GM18508 (cell line): ENCODE results near the gene TRIM9.
"Not testable (repeated sequence)": the region's sequence is repeated elsewhere in the genome, so short reads cannot be mapped to it uniquely, and the experiment has no call there.

Source experiments
- ATAC-seq: cut with Tn5 transposase; IDR thresholded peaks from one replicate; pipeline ENCODE4 v1.9.1; 2021; ENCODE audit warnings: moderate number of reproducible peaks; ENCODE audit not compliant: insufficient read depth, unreplicated experiment

TRIM9 gene

DNA sequence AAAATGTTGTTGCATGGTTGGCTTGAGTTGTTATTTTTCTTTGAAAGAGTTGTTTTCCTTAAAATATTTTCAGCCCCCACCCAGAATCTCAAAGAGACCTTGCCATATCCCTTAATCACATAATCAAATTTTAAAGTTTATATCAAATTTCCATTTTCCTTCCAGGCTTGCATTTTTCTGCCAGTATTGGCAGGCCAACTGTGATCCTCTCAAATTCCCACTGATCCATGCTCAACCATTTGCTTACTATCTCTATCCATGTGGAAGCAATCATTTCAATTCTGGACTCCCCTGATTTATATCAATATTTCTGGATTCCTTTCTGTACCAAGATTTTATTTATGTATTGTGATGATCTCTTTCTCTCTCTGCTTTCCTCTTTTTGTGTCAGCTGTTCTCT is 86.5 kb downstream of the TRIM9 start:
- no peak for ATAC-seq

DNA sequence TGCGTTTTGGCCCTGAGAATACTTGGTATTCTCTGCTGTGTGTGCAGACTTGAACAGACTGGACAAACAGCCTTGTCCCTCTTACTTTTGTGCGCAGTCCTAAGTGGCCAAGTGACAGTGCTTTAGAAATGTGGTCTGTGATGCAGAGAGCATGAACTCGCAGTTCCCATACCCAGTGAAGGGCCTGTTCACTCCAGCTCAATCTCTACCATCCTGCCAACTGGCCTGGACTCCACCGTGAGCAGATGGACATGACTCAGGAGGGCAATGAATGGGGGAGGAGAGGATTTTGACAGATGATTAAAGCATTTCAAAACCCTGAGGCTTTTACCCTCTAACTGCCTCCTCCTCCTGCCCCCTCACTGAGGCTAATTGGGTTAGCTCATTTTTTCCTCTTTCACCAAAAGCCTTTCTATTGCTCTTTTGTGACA is 88.1 kb downstream of the TRIM9 start:
- no peak for ATAC-seq

DNA sequence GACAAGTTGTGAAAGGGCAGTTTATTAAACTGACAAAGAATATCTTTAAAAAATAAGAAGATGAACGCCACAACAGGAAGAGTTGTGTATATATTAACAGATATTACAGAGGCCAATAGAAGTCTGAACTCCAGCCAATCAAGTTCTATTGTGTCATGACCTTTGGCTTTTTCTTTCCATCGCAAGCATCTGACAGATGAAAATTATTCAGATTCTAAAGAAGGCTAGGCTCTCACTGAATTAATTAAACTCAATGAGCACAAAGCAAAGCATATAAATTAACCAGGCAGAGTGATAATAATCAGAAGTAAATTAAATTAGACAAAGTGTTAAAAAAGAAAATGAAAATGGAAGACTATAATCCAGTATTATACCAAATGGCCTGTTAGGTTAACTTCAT is 88.6 kb downstream of the TRIM9 start:
- ATAC-seq, result no peak

DNA sequence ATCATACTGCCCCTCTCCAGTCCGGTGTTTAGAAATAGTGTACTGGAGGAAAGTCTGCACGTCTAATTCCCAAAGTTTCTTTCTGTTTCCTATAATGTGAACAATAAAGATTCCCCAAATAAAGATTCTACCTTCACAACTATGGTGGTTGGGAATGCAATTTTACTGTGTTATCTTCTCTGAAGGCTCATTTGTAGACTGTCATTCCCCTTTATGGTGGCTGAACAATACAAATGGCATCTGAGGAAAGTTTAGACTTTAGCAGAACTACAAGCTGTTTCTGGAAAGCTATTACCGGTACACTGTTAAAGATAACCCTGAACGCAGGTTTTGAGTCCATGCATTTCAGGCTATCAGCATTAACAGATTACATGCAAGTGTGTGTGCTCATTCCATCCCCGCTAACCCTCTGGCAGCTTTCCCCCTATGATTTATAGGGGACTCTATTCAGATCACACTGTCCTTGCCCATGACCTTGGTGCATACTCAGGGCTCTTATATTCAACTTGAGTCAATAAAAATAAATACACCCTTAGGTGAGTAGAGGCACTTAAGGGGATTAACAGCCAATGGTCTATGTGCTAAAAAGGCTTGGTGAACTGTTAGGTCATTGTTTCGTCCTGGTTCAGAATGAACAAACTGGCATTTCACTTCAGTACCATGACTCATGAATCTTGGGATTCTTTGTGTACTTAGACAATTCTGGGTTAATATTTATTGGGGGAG is 89.9 kb downstream of the TRIM9 start:
- no peak for ATAC-seq

DNA sequence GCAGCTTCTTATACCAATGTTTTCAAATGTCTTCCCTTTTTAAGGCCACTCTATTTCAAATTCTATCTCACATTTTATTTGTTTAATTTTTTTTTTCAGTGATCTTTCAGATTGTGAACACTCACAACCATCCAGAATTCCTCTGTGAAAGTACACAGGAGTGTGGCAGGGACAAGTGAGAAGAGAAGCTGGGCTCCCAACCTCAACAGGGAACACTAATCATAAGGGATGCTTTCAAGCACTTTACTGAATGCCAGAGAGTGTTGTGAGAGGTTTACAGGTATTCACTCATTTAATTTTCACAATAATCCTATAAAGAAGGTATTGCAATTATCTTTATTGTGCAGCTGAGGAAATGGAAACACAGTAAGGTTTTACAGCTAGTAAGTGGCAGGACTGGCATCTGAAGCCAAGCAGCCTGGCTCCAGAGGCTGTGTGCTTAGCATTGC is 90.5 kb downstream of the TRIM9 start:
- no peak for ATAC-seq

DNA sequence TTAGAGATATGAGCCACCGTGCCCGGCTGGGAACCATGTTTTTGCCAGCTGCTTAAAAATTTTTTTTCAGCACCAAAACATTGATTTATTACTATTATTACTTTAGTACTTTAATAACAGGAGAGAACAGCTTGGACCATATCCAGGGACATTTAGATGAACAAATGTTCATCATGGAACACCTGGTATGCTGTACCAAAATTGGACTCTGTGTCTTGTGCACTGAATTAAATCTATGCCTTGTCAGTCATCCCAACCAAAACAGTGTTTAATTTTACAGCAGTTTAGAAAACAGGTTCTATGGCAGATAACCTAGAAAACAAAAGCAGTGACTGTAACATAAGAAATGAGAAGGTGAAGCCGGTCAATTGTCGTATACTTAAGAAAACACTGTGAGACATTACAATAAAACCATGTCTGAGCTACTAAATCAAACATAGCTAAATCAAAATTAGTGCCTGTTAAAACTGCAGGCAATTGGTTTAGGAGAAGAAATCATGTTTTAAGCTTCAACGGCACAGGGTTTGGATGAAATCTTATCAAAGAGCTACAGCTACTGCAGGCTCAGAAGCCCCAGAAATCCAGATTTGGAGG is 92.4 kb downstream of the TRIM9 start:
- ATAC-seq, result no peak

DNA sequence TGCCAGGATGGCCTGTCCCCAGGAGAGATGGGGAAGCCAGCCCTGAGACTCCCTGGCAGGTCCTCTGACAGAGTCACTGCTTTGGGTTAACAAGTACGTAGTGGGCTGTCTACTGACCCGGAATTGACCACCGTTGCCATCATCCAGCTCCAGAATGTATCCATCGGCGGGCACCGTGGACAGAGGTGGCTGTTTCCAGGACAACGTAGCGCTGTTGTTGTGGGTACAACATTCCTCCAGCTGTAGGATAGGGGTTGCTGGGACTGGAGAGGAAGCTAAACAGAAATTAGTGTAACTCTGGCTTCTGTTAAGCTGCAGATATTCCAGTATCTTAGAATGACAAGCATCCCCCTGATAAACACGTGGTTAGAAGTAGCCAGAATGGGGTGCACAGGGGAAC is 94.3 kb downstream of the TRIM9 start:
- ATAC-seq, result no peak

DNA sequence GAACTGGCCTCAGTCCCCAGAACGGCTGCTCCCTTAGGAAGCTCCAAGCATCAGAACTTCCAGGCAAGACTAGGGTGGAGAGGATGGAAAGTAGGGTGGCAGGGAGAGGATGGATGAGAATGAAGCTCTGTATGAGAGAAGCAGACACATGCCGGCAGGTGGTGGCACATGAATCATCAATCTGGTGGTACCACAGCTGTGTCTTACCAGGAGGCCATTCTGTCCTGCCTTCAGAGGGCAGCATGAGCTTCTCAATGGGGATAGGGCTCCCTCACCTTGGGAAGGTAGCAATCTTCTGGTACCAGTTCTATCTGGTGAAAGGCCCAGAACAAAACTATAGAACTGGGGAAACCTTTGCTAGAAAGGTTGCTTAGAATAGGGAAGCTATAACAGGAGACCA is 95.2 kb downstream of the TRIM9 start:
- ATAC-seq, result no peak

DNA sequence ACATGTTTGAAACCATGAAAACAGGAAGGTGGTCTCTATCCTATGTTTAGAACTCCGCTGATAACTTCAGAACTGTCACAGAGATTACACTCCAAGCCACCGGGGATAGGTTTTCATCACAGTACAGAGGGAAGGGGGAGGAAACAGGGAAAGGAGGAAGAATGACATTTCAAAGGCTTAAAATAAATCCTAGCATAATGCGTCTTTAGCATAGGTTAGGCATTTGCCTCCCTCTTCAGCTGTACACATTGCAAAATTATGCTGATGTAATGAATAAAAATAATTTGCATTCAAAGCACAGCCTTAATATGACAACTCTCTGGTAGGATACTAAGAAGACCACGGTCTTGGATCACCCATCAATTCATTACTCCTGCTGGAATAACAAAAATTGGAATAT is 96.3 kb downstream of the TRIM9 start:
- ATAC-seq, result no peak

DNA sequence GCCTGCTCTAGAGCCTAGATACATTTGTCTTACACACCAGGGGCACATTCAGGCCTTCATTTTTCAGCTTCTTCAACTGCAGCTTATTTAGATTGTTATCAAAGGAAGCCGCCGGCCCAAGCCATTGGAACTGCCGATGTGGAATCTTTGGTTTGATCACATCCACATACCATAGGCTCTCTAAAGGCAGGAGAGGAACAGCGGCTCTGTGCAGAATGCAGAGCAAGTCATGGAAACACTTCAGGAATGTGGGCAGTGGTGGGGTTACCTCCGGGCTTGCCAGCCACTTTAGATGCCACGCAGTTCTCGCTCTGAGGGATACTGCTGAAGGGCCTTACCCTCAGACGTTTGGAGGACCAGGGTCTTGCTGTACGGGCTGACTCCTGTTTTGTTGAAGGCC is 97.2 kb downstream of the TRIM9 start:
- ATAC-seq, result no peak

DNA sequence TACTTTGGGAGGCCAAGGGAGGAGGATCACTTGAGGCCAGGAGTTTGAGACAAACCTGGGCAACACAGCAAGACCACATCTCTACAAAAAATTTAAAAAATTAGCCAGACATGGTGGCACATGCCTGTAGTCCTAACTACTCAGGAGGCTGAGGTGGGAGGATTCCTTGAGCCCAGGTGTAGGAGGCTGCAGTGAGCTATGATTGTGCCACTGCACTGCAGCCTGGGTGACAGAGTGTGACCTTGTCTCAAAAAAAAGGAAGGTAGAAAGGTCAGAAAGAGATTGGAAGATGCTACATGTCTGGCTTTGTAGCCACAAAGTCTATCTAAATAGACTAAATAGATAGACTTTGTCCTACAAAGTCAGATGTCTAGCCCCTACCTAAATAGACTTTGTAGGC is 100.7 kb downstream of the TRIM9 start:
- not testable (repeated sequence) for ATAC-seq

DNA sequence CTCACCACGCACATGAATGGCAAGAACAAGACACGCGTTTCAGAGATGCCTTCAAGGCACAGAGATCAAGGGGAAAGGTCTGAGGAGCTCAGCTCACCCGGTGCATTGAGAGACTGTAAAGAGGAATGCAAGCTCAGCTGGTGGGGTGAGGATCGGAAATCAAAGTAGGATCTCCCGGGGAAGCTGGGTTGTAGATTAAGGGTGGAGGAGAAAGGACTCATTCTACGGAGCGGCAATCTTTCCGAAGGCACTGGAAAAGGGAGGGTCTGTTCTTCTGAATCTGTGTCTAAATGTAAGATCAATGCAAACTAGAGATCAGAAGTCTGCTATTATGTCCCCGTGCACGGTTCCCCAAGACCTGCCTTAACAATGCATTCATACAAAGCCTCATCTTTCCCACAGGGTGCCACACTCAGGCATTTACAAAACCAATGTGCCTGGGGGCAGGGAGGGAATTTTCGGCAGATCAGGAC is 109.0 kb downstream of the TRIM9 start:
- ATAC-seq, result no peak

DNA sequence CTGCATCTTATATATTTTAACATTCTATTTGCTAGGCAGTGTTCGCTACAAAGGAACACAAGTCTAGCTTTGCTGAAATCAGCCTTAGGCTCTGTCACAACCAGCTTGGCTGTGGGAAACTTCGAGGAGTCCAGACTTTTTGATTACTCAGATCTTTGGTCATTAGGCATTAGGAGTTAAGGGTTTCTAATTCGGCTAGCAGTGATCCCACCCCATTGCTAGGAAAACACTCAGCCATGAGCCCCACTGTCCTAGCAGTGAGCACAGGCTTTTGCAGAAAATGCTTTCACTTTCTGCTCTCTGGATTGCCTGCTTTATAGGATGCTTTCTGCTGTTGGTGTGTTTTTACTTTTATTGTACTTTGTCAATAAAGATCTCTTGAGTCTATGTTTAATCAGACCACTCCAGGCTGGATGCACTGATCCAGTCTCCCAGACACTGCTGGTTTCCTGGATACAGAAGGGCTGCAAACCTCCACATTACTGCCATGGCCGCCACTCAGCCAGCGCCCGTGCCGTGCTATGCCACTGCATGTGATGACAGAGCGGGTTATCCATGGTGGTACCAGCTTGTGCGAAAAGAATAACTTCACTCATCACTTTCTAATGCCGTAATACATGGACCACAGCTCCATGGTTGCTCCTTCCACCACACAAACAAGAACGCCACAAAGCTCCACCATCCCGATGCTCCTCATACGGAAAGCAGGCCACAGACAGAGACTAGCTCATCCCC is 109.6 kb downstream of the TRIM9 start:
- ATAC-seq, result no peak

DNA sequence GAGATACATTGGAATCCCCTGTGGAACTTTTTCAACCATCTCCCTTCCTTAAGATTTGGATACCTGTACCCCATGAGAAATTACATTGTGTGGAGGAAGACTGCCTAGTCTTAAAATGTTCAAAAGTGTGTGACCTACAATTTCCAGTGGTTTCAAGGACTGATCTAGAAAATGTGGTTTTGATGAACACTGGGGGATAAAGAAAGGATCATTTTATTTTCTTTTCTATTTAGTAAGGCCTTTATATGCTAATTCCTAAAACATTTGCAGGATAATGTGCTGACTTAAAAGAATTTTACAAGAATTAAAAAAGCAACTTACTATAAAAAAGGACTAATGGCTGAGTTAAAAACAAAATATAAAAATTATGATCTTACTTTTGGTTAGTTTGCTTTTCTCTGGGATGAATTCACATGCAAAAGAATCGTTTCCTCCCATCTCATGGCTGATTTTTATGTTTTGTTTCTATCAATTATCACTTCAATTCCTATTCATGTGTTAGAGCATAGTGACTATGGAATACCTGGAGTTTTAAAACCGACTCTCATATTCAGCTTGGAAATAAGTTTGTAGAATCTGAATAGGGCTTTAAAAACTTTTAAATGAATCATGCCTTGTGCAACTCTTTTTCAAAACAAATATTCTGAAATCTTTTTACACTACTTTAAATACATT is 110.7 kb downstream of the TRIM9 start:
- ATAC-seq, result no peak

DNA sequence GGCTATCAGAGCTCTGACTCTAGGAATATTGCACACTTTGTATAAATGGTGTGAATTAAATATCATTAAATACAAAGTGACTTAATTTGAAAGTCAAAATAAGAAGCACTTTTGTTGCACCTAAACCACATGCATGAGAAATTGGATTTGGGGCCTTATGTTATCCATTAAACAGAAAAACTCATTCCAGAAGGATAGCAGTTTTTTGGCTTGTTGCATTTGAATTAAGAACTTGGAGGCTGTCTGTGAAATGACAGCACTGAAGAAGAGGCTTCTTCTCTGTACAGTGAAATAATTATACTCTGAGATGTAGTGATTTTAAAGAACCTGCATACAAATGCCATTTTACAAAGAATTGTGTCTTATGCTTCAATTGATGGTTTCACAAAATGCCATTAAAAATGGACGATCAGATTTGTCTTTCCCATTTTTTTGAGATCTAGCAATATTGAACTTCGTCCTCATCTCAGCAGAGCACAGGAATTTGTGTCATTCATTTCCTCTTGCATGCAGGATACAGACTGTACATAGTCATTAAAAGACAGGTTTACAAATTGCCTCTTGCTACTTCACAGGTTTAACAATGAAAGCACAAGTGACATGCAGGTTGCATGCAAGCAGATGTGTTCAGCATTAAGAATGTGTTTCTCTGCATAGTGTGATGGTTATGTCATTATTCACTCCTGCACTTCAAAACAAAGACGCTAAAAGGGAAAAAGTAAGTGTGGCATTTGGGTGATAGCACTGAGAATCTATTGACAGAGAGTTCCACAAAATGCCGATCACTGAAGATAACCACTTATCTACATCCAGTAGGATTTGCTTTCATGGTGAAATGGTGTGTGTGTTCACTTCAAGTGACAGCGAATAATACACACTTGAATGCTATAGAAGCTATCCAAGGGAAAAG is 114.7 kb downstream of the TRIM9 start:
- no peak for ATAC-seq

DNA sequence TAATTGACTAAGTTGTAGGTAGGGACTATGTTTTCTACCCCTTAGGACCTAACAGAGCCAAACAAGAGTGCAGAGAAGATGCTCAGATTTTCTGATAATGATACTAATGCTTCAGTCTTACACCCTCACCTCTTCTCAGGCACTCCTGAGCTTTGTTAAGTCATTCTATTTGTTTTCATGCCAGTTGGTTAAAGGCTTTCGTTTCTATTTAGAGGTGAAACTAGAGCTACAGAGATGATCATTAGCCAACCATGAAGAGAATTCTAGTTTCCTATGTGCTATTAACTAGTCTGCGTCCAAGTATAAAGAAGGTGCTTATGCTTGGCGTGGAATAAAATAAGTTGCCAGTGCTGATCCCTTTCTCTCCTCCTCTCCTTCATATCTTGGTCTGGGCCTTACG is 116.0 kb downstream of the TRIM9 start:
- ATAC-seq, result peak; percentile 86

DNA sequence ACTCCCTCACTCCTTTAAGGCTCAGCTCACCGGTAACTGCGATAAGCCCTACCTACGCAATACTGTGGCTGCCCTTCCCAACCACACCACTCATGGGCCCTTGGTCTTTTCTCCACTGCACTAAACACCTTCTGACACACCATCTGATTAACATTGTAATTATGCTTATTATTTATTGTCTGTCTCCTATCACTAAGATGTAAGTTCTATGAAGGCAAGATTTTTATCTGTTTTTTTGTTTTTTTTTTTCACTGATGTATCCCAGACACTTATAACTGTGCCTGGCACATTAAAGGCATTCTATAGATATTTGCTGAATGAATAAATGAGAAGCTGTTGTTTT is 116.4 kb downstream of the TRIM9 start:
- no peak for ATAC-seq

DNA sequence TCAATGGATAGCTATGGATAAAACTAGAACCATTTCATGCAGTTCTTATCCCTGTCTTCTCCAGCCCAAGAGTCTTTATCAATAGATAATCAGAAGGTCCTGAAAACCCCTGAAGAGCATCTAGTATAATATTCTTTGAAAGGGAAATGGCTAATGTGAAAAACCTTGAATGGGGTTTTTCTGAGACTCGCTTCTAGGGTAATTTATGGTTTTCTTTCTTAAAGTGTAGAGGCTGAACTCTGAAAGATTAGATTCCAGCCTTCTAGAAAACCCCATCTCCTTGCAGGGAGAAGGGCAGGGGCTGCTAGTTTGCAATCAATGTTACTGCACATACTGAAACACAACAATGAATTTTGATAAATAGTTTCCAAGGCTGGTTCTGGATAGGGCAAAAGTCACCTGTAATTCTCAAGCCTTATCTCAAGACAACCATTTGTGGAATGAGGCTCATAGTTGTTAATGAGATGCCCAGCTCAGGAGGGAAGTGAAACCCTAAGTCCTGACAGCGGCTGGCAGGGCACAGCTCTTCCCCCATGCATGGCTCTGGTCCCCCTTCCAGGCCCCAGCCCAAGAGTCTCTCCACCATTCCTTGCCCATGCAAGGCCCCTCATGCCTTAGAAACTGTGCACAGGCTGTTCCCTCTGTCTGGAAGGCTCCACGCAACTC is 116.9 kb downstream of the TRIM9 start:
- ATAC-seq, result peak; percentile 30

DNA sequence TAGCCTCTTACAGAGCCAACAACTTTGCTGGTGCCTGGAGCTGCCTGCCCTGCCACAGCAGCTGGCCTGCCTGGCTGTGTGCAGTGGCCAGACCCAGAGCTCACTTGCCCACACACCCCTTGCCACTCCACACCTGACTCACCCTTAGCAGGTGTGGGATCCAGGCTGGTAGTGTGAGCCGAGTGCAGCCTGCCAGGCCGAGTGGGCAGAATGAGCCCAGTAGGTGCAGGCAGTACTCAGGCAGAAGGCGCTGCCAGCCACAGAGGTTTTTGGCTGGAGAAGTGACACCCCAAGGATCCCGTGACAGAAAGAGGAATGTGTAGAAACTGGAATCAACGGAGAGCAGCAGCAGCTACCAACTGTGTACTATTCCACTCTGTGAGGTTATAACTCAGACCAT is 120.8 kb downstream of the TRIM9 start:
- ATAC-seq, result no peak
